Stomach (tissue), 4 donors: Measurements from ENCODE around the gene MAP2K2.

Experiments
- EP300 ChIP-seq: sonication (generic); formaldehyde crosslinking; IDR thresholded peaks from one replicate; pipeline ENCODE4 v1.6.1; 2017; ENCODE audit warnings: antibody characterized with exemption
- POLR2A ChIP-seq, 4 donors: fragments of 450-650 bp; IDR thresholded peaks; one replicate each; pipeline ENCODE4 v1.6.1; 2016; ENCODE audit warnings: antibody characterized with exemption in 4 of 4, control low read depth in 2 of 4, mild to moderate bottlenecking in 1 of 4, moderate library complexity in 1 of 4
- TF ChIP-seq, protein P1 (sequence below), 7 experiments: fragments of 450-650 bp in 4 of 7; fragments of 200-600 bp in 3 of 7; sonication (generic) in 3 of 7; IDR thresholded peaks; one replicate each; pipeline ENCODE4 v1.5.1; 2016 to 2019; ENCODE audit warnings: antibody characterized with exemption in 7 of 7, control low read depth in 2 of 7, mild to moderate bottlenecking in 1 of 7

DNA sequence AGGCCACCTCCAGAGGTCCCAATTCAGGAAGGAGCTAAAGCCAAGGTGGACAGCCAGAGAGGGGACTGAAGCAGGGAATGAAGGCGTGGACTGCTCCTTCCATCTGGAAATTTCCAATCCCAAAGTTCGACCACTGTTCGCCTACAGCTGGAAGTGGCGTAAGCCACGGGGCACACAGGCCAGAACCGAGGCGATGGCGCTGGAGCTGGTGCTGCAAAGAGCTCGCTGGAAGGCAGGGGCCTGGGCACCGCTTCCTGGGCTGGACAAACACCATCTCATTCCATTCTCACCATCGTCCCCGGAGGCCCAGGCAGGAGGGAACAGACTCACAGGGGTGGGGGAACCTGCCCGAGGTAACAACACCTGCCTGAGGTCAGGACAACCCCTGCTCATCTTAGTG is 4.2 kb downstream of the MAP2K2 start:
- TF ChIP-seq EP300 (no peak), POLR2A (IDR thresholded peaks at IDR 0.05) (no peak)
- TF ChIP-seq, protein P1, sequence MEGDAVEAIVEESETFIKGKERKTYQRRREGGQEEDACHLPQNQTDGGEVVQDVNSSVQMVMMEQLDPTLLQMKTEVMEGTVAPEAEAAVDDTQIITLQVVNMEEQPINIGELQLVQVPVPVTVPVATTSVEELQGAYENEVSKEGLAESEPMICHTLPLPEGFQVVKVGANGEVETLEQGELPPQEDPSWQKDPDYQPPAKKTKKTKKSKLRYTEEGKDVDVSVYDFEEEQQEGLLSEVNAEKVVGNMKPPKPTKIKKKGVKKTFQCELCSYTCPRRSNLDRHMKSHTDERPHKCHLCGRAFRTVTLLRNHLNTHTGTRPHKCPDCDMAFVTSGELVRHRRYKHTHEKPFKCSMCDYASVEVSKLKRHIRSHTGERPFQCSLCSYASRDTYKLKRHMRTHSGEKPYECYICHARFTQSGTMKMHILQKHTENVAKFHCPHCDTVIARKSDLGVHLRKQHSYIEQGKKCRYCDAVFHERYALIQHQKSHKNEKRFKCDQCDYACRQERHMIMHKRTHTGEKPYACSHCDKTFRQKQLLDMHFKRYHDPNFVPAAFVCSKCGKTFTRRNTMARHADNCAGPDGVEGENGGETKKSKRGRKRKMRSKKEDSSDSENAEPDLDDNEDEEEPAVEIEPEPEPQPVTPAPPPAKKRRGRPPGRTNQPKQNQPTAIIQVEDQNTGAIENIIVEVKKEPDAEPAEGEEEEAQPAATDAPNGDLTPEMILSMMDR (IDR thresholded peaks at IDR 0.05) = no peak
